Tibial nerve (tissue), 4 donors: ENCODE results near the gene NR2E1.

Experiments used
- CTCF ChIP-seq, 5 experiments: fragments of 200-600 bp in 3 of 5; fragments of 450-650 bp in 2 of 5; sonication (generic) in 3 of 5; IDR thresholded peaks; one replicate each; pipeline ENCODE4 v1.5.1; 2016 to 2019; ENCODE audit warnings: antibody characterized with exemption in 5 of 5, mild to moderate bottlenecking in 3 of 5, moderate library complexity in 2 of 5
- EP300 ChIP-seq, 2 donors: sonication (generic); formaldehyde crosslinking; IDR thresholded peaks; one replicate each; pipeline ENCODE4 v1.6.1; 2017; ENCODE audit warnings: antibody characterized with exemption in 2 of 2, mild to moderate bottlenecking in 1 of 2
- POLR2A ChIP-seq, 2 donors: fragments of 450-650 bp; IDR thresholded peaks; one replicate each; pipeline ENCODE4 v1.6.1; 2017; ENCODE audit warnings: antibody characterized with exemption in 2 of 2, mild to moderate bottlenecking in 2 of 2, moderate library complexity in 2 of 2

DNA sequence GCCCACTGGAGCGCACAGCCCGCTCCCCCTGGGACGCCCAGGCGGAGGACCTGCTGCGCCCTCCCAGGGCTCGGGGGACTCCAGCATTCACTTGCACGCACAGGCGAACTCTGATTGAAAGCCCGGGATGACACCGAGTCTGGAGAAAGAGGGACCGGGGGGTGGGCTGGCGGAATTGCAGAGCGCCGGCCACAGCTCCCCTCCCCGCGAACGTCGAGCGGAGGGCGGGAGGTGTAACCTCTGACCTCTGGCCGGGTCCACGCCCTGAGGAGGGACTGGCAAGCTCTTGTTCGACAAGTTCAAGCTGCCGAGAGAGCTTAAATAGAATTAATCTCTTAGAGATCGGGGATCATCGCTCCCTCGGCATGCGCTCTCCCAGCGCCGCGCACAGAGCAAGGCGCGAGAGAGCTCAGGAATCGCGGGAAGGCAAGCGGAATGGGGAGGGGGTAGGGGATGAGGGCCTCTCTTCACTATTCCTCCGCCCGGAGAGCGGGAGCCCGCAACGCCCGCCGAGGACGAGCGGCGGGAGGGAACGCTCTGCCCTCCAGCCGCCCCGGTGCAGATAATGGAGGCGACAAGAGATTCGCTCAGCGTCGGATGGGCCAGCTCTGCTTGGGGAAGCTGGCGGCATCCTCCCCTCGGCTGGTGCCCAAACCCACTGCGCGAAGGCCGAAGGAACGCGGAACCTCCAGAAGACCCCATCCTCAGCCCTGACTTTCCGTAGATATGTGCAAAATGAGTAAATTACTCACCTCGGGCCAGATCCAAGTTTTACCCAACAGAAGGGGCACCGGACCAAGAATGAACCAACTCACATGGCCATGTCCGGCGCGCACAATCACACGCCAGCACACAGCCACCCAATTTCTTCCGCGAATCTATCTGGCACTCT is 761 bp upstream of the NR2E1 start:
- TF ChIP-seq CTCF (IDR thresholded peaks at IDR 0.05) (no peak), POLR2A (IDR thresholded peaks at IDR 0.05) (no peak), EP300 (IDR thresholded peaks at IDR 0.05) (no peak)
